Skeletal muscle cell (primary cell): ENCODE results near the gene RASIP1.
"Not testable (repeated sequence)": the region's sequence is repeated elsewhere in the genome, so short reads cannot be mapped to it uniquely, and the experiment has no call there.

Experiments
- DNase-seq: peaks from one replicate; pipeline ENCODE4 v3.0.0-alpha.2; 2010; ENCODE audit warnings: low read depth
- H3K4me3 ChIP-seq: 2 replicates; pipeline ENCODE4 v1.5.1; 2011; ENCODE audit warnings: low read depth, mild to moderate bottlenecking, control low read depth, low read length, moderate library complexity

RASIP1 gene, protein sequence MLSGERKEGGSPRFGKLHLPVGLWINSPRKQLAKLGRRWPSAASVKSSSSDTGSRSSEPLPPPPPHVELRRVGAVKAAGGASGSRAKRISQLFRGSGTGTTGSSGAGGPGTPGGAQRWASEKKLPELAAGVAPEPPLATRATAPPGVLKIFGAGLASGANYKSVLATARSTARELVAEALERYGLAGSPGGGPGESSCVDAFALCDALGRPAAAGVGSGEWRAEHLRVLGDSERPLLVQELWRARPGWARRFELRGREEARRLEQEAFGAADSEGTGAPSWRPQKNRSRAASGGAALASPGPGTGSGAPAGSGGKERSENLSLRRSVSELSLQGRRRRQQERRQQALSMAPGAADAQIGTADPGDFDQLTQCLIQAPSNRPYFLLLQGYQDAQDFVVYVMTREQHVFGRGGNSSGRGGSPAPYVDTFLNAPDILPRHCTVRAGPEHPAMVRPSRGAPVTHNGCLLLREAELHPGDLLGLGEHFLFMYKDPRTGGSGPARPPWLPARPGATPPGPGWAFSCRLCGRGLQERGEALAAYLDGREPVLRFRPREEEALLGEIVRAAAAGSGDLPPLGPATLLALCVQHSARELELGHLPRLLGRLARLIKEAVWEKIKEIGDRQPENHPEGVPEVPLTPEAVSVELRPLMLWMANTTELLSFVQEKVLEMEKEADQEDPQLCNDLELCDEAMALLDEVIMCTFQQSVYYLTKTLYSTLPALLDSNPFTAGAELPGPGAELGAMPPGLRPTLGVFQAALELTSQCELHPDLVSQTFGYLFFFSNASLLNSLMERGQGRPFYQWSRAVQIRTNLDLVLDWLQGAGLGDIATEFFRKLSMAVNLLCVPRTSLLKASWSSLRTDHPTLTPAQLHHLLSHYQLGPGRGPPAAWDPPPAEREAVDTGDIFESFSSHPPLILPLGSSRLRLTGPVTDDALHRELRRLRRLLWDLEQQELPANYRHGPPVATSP

DNA sequence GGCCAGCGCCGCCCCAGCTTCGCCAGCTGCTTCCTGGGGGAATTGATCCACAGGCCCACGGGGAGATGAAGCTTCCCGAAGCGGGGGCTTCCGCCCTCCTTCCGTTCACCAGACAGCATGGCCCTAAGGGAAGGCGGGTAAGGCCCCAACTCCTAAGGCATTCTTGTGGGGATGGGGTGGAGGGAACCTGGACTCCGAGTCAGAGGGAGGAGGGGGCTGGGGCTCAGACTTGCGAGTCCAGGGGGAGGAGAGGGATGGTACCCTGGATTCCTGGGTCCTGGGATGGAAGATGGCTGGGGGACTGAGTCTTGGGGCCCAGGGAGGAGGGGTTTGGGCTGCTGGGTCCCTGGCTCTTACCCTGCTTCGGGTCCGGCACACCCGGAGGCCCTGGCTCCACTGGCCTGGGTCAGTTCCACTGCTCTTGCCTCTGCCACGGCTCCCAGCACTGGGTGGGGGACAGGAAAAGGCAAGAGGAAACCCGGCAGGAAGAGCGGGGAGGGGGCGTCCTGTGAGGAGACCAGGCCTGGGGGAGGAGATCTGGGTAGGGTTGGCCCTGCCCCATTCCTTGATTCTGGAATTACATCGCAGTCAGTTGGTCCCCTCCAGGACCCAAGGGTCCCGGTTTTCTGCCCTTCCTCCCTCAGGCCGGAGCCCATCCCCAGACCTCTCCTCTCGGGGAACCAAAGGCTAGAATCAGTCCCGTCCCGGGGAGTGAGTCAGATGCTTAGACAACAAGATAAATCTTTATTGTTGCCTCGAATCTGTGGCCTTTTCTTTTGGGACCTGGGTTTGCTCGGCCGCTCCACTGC lies at the start of gene RASIP1:
TSS of gene RASIP1 (minus strand) at position 447 of the 809 bp plus-strand sequence. CDS start at position 119, 328 bp downstream.
- DNase-seq, result no peak
- H3K4me3 ChIP-seq, result peak within 1 kb of the TSS; percentile 47

DNA sequence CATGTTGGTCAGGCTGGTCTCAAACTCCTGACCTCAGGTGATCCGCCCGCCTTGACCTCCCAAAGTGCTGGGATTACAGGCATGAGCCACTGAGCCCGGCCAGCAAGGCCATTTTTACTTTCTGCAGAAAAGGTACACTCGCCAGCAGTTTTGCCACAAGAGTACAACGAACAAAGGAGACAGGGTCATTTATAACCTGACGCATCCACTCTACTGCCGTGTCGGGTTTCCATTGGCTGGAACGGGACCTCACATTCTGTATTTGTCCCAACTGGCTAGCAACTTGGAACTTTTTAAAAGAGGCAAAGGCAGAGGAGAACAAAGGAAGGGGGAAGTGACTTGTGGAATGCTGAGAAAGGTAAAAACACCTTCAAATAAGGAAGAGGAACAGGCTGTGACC lies 46.9 kb upstream of the RASIP1 start:
- DNase-seq, H3K4me3 ChIP-seq: not testable (repeated sequence)

GRCh38 chr19:48786422-48786821 lies 46.0 kb upstream of the RASIP1 start:
- not testable (repeated sequence) for DNase-seq, H3K4me3 ChIP-seq

- no peak overlapping the region for H3K4me3 ChIP-seq
- DNase-seq, result no peak
Observed at GRCh38 chr19:48784527-48784926, 44.1 kb upstream of the RASIP1 start.

GRCh38 chr19:48780631-48781391 lies 40.4 kb upstream of the RASIP1 start:
- no peak for DNase-seq
- no peak overlapping the region for H3K4me3 ChIP-seq

- no peak for DNase-seq
- H3K4me3 ChIP-seq, result no peak overlapping the region
Observed at GRCh38 chr19:48779636-48780035, 39.2 kb upstream of the RASIP1 start.

- DNase-seq, result no peak
- no peak overlapping the region for H3K4me3 ChIP-seq
Observed at GRCh38 chr19:48777720-48778119, 37.3 kb upstream of the RASIP1 start.

GRCh38 chr19:48777139-48777538 lies 36.7 kb upstream of the RASIP1 start:
- DNase-seq, result no peak
- H3K4me3 ChIP-seq, result no peak overlapping the region

- DNase-seq, result no peak
- H3K4me3 ChIP-seq, result no peak overlapping the region
Observed at GRCh38 chr19:48772503-48772953, 32.1 kb upstream of the RASIP1 start.

DNA sequence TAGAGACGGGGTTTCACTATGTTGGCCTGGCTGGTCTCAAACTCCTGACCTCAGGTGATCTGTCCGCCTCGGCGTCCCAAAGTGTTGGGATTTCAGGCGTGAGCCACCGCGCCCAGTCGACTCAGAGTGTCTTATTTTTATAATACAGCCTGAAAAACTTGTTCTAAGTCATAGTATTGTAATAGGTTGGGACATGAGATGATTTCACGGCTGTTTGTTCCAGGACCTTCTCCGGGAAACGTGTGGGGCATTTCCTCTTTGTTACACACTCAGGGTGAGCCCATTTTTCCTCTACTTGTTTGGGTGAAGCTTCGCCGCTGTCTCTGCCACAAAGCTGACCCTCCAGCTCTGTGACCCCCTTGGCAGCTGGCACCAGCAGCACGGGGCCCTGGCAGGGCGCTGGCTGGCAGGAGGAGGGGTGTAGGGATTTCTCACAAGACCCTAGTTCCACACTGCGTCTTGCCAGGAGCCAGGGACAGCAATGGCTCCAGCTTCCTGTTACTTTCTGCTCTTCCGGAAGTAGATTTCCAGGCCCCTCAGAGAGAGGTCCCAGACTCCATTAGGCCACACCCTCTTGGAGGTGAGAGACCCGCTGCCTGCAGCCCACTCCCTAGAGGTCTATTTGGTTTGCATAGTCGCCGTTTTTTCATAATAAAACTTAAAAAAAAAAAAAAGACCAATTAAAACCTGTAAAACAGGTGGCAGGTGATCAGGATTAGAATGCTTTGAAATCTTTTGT lies 30.5 kb upstream of the RASIP1 start:
- DNase-seq, result no peak

GRCh38 chr19:48770266-48770665 lies 29.9 kb upstream of the RASIP1 start:
- no peak overlapping the region for H3K4me3 ChIP-seq
- no peak for DNase-seq

More for the DNA sequence above, 30.5 kb upstream of the RASIP1 start:
- no peak overlapping the region for H3K4me3 ChIP-seq

- DNase-seq, result no peak
- no peak overlapping the region for H3K4me3 ChIP-seq
Observed at GRCh38 chr19:48768994-48769713, 28.7 kb upstream of the RASIP1 start.

- DNase-seq, H3K4me3 ChIP-seq: not testable (repeated sequence)
Observed at GRCh38 chr19:48768171-48768753, 27.9 kb upstream of the RASIP1 start.

GRCh38 chr19:48765816-48766215 lies 25.4 kb upstream of the RASIP1 start:
- not testable (repeated sequence) for DNase-seq, H3K4me3 ChIP-seq

GRCh38 chr19:48760504-48761205 lies 20.2 kb upstream of the RASIP1 start:
- H3K4me3 ChIP-seq, result no peak overlapping the region
- DNase-seq, result no peak

GRCh38 chr19:48757741-48758144 lies 17.3 kb upstream of the RASIP1 start:
- no peak for DNase-seq
- H3K4me3 ChIP-seq, result no peak overlapping the region
